Kidney (tissue), 14 donors: ENCODE data around the gene HAGH. TPM values are rescaled to one million over a fixed set of nuclear protein-coding genes. Genes with fewer than 3 reads are reported as not detected.
A peak's percentile ranks its signal among the peaks of the same experiment; 100 is the strongest.

Experiments
- DNase-seq, 5 donors: peaks; one replicate each; pipeline ENCODE4 v3.0.0-alpha.2; 2013 to 2020
- FAIRE-seq: peaks from 2 replicates; lab custom pipeline; 2012; peaks lifted over from hg19 to GRCh38; lab: Jason Lieb, UNC
- H3K27ac ChIP-seq, 2 donors: one replicate each; pipeline ENCODE4 v1.7.0; 2013; ENCODE audit warnings: low read depth in 2 of 2, low read length in 2 of 2, inconsistent platforms in 1 of 2
- H3K27me3 ChIP-seq: one replicate; pipeline ENCODE4 v1.7.1; 2013; ENCODE audit warnings: low read length, inconsistent platforms; ENCODE audit not compliant: control insufficient read depth, insufficient read depth
- H3K36me3 ChIP-seq, 3 donors: one replicate each; pipeline versions ENCODE4 v1.7.0 to v1.7.1; 2013; ENCODE audit warnings: low read length in 3 of 3, control low read depth in 1 of 3, inconsistent platforms in 1 of 3; ENCODE audit not compliant: insufficient read depth in 3 of 3, control insufficient read depth in 2 of 3
- H3K4me1 ChIP-seq, 3 donors: one replicate each; pipeline versions ENCODE4 v1.7.0 to v1.7.1; 2013; ENCODE audit warnings: low read length in 3 of 3, inconsistent platforms in 1 of 3, low read depth in 1 of 3; ENCODE audit not compliant: control insufficient read depth in 2 of 3, insufficient read depth in 2 of 3
- H3K4me3 ChIP-seq, 3 donors: one replicate each; pipeline versions ENCODE4 v1.7.0 to v1.8.1; 2013; ENCODE audit warnings: low read length in 3 of 3, control low read depth in 1 of 3, inconsistent platforms in 1 of 3
- H3K9ac ChIP-seq, 3 donors: one replicate each; pipeline versions ENCODE4 v1.7.0 to v1.7.1; 2013; ENCODE audit warnings: low read length in 3 of 3, control low read depth in 1 of 3, inconsistent platforms in 1 of 3
- H3K9me3 ChIP-seq, 3 donors: one replicate each; pipeline versions ENCODE4 v1.7.0 to v1.7.1; 2013; ENCODE audit warnings: low read length in 3 of 3, control low read depth in 1 of 3, inconsistent platforms in 1 of 3; ENCODE audit not compliant: control insufficient read depth in 2 of 3, insufficient read depth in 1 of 3
- intact Hi-C: fragments of 100-400 bp; cut with DNase I; formaldehyde crosslinking; loops from one replicate; pipeline ENCODE4 v1.11.1; 2022
- polyA plus RNA-seq: library from polyadenylated mRNA; stranded (reverse); fragments of 350-450 nt; fragmentation: Illumina TruSeq; extraction: RNeasy Lipid Tissue Mini Kit (QIAGEN cat#74804); gene quantifications from one replicate; pipeline ENCODE4 v1.2.3, GENCODE V29; 2014; ENCODE audit warnings: low read depth, low replicate concordance; ENCODE audit not compliant: insufficient read depth
- total RNA-seq: library from RNA; stranded (reverse); fragmentation: NEBNext Ultra II Directional; extraction: Animal tissue kit (Norgen Biotek cat#: 25700); gene quantifications from one replicate; pipeline ENCODE4 v1.2.1, GENCODE V29; 2021
- TF ChIP-seq, protein P1 (sequence below): IDR thresholded peaks from 3 replicates; pipeline ENCODE4 v1.5.1; 2012; ENCODE audit warnings: mild to moderate bottlenecking, moderate library complexity, borderline replicate concordance; ENCODE audit not compliant: insufficient read depth; ENCODE audit errors: extremely low read depth
- donor health status: control.
- donor health status: control.
- donor health status: control.
- donor health status: control.
- donor health status: control.
- donor health status: DM: yes; HTN: yes; CAD: no.
- donor health status: Normal renal cell carcinoma (clear cell type).

Gene HAGH
- total and polyA plus RNA-seq, 2 donors from 2014 or later: 48.1 to 258 TPM

DNA sequence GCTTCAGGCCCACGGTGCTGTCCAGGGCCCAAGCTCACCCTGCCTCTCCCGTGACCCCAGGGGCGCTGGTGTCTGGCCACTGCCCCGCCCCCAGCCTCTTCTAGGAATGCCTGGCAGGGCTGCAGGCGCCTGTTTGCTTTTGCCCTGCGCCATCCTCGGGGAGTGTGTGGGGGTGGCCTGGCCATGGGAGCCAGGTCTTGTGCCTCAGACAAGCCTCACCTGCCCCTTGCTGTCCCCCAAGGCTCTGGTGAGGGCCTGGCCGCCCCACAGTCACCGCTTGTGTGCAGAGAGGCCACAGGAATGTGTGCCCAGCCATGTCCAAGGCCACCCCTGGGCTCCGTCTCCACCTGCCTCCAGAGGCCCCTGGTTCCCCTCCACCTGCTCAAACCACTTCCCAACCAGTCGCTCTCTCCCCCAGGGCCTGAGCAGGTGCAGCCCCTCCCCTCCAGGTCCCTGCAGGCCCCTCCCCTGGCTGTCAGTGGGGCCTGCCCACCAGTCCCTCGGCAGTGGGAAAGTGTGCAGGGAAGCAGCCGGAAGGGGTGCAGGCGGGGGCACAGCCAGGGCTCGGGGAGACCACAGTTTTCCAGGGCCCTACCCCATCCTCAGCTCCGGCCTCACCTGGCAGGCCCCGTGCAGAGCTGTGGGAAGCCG is 32.3 kb downstream of the HAGH start:
- H3K27ac ChIP-seq: no peak overlapping the region
- H3K9me3 ChIP-seq: peaks cover 0 to 3% (median 0%) of the 10 kb centered on the region in 3 donors
- no peaks in the 10 kb centered on the region for H3K27me3 ChIP-seq
- TF ChIP-seq, protein P1, sequence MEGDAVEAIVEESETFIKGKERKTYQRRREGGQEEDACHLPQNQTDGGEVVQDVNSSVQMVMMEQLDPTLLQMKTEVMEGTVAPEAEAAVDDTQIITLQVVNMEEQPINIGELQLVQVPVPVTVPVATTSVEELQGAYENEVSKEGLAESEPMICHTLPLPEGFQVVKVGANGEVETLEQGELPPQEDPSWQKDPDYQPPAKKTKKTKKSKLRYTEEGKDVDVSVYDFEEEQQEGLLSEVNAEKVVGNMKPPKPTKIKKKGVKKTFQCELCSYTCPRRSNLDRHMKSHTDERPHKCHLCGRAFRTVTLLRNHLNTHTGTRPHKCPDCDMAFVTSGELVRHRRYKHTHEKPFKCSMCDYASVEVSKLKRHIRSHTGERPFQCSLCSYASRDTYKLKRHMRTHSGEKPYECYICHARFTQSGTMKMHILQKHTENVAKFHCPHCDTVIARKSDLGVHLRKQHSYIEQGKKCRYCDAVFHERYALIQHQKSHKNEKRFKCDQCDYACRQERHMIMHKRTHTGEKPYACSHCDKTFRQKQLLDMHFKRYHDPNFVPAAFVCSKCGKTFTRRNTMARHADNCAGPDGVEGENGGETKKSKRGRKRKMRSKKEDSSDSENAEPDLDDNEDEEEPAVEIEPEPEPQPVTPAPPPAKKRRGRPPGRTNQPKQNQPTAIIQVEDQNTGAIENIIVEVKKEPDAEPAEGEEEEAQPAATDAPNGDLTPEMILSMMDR: no peak
- H3K36me3 ChIP-seq: no peaks in the 10 kb centered on the region
- intact Hi-C loops: no loop called here
- no peak overlapping the region for H3K4me3 ChIP-seq
- no peak overlapping the region for H3K9ac ChIP-seq
- peak; percentile 52 to 75 (median 68) for DNase-seq
- H3K4me1 ChIP-seq: no peaks in the 10 kb centered on the region
- no peak for FAIRE-seq

DNA sequence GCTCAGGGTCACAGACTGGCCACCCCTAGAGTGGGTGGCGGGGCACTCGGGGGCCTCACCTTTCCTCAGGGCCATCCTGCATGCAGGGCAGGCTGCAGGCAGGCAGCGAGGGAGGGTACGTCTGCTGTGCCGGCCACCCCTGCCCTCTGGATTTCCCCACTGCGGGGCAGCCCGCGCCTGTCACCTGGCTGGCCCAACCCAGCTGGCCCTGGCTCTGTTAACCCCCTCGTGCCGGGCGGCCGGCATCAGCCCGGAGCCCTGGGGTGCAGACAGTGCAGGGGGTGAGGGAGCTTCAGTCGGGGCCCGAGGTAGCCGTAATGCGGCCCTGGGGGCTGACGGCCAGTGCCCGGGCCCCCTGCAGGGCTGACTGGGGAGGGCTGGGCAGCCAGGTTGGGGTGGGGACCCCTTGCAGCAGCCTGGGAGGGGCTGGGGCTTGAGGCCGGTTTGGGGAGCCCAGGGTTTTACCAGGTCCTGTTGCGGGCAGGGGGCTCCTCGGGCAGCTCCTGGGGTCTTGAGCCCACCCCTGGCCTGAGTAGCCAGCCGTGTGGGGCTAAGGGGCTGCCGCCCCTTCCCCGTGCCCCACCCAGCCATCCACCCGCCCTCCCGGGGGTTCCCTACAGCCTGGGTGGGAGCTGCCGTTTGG is 32.9 kb downstream of the HAGH start, which contains the start of gene IGFALS:
IGFALS (minus strand) TSS at position 128 of the 643 bp plus-strand sequence; CDS start at position 75, 53 bp downstream.
- Histone ChIP-seq H3K9me3 (peaks cover 0 to 3% (median 0%) of the 10 kb centered on the region in 3 donors), H3K27ac (no peak within 1 kb of the TSS), H3K36me3 (no peaks in the 10 kb centered on the region), H3K9ac (no peak within 1 kb of the TSS), H3K27me3 (no peaks in the 10 kb centered on the region), H3K4me3 (no peak within 1 kb of the TSS), H3K4me1 (no peaks in the 10 kb centered on the region)
- intact Hi-C loops: no loop called here
- FAIRE-seq (no peak), DNase-seq (peak in 2 of 5 donors; percentile 42 to 74)
- TF ChIP-seq, protein P1: no peak

DNA sequence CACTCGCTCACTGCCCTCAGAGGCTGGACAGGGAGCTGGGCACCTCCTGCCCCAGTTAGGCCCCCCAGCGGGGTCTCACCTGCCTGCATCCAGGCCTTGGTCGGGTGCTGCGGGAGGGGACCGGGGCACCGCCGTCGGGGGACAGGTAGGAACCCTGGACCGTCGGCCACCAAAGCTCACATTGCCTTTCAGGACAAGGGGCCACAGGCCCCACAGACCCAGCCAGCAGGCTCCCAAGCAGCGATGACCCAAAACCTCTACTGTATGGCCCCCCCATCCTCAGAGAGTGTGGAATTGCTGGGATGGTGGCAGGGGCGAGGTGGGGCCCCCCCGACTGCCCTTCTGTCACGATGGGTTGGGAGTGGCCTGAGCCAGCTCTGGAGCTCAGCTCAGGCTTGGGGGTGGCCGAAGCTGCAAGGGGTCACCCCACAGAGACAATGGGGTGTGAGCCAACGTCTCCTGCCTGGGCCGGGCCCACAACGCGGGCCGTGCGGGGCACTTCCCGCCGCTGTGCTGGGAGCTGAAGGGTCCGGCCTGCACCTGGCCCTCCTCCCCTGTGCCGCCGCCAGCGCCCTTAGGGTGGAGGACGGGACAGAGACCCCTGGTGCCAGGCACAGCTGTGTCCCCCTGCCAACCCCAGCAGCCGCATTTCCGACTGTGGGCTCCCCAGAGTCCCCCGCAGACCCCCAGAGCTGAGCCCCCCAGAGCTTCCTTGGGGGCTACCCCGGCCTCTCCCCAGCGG is 33.6 kb downstream of the HAGH start:
- no peak for FAIRE-seq
- intact Hi-C loops: no loop called here
- no peak overlapping the region for H3K4me3 ChIP-seq
- H3K9ac ChIP-seq: no peak overlapping the region
- H3K4me1 ChIP-seq: no peaks in the 10 kb centered on the region
- DNase-seq: peak in 2 of 5 donors; percentile 41 to 77
- no peak overlapping the region for H3K27ac ChIP-seq
- TF ChIP-seq, protein P1: no peak
- H3K27me3 ChIP-seq: no peaks in the 10 kb centered on the region
- H3K36me3 ChIP-seq: no peaks in the 10 kb centered on the region
- H3K9me3 ChIP-seq: peaks cover 0 to 2% (median 0%) of the 10 kb centered on the region in 3 donors
